ENCODE data around the gene RNASE11.
"Not testable (repeated sequence)": the region's sequence is repeated elsewhere in the genome, so short reads cannot be mapped to it uniquely, and the experiment has no call there.

RNASE11 gene

GRCh38 chr14:20578325-20578724, 9.5 kb downstream of the RNASE11 start:
- no peak for DNase-seq

DNA sequence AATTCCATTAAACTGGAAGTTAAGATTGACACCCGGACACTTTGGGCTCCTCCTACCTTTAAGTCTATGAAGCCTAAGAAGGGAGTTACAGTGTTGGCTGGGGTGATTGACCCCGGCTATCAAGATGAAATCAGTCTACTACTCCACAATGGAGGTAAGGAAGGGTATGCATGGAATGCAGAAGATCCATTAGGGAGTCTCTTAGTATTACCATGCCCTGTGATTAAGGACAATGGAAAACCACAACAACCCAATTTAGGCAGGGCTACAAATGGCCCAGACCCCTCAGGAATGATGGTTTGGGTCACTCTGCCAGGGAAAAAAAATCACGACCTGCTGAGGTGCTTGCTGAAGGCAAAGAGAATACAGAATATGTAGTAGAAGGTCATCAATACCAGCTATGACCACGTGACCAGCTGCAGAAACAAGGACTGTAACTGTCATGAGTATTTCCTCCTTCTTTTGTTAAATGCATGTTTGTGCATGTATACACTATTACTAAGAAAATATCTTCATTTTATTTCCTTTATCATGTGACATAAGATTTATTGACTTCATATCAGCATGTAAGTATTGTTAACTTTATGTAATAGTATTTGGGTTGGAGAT, 15.3 kb downstream of the RNASE11 start:
- DNase-seq: not testable (repeated sequence)

- DNase-seq: peak; percentile 95
These were observed 17.1 kb downstream of the RNASE11 start for GRCh38 chr14:20570720-20571119.

DNA sequence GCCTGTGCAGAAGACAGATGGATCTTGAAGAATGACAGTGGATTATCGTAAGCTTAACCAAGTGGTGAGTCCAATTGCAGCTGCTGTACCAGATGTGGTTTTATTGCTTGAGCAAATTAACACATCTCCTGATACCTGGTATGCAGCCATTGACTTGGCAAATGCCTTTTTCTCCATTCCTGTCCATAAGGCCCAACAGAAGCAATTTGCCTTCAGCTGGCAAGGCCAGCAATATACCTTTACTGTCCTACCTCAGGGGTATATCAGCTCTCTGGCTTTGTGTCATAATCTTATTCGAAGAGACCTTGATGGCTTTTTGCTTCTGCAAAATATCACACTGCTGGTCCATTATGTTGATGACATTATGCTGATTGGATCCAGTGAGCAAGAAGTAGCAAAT, 17.9 kb downstream of the RNASE11 start:
- DNase-seq: not testable (repeated sequence)

DNA sequence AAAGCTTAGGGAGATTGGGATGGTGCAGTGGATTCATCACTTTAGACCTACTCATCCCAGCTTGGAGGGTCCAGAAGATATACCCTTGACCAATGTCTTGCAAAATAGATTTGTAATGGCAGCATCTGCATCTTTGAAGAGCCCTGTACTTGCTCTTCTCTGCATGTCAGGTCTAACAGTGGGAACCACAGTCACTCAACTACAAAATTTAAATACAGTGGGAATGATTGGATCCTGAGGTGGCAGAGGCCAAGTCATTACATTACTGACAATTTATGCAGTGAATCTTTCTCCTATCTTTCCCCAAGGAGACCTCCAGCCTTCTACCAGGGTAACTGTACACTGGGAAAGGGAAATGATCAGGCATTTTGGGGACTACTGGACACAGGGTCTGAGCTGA, 18.7 kb downstream of the RNASE11 start:
- DNase-seq: no peak

- DNase-seq: no peak
These were observed 19.4 kb downstream of the RNASE11 start for GRCh38 chr14:20568393-20568792.

DNA sequence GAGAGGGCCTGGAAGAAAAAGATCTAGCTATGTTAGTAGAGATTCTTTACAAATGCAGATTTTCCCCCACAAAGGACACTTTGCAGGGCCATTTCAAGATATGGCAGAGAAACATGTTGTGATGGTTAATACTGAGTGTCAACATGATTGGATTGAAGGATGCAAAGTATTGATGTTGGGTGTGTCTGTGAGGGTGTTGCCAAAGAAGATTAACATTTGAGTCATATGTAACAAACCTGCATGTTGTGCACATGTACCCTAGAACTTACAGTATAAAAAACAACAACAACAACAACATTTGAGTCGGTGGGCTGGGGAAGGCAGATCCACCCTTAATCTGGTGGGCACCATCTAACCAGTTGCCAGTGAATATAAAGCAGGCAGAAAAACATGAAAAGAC, 20.6 kb downstream of the RNASE11 start:
- DNase-seq: not testable (repeated sequence)

DNA sequence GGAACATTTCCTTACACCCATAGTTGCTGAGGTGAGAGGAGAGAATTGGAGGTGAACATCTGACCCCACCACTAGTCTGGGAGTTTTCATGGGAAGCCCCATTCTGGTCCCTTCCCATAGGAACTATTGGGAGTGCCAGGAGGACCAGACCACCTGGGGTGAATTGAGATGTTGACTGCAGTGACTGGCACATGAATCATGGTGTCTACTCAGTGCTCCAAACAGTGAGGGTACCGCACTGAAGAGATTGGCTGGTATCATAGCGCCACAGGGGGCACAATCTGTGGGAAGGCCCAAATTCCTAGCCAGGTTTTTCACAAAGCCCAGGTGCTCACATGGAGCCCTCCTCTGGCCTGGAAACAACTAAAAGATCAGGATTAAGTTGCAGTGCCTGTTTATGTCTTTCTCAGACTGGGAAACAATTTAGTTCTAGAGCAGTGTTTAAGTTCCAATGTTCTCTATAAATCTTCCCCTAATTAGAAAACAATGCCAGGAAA, 23.3 kb downstream of the RNASE11 start:
- DNase-seq: no peak

DNA sequence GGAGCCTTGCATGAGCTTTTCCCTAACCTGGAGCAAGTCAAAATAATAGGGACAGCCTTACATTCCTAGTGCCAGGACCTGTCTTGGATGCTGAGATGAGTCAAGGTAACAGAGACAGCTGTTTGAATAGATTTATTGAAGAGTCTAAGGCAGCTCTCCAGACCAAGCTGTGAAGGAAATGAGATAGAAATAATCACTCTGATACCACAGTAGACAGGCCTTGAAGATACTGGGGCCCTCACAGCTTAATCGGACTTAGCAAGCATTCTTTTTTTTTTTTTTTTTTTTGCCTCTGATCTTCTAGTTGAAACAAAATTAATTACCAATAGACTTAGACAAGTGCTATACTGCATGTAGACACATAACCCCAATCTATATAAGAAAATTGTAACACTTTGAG, 23.8 kb downstream of the RNASE11 start:
- DNase-seq: no peak

DNA sequence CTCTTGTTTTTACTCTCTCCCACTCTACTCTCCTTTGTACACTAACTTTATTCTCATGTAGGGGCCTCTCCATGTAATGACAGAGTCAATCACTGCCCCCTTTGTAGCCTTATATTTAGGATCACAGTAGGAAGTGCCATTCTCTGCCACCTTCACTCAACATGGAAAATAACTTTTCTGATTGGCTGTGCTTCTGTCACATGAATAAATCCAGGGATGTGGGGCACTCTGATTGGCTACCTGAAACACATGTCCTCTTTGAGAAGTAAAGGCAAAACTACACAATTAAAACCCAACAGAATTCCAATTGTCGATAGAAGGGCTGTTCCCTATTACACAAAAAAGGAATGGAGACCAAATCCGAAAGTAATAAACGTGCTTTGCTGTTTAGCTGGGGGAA, 26.8 kb downstream of the RNASE11 start, which contains the start of gene RNASE9:
Gene RNASE9, minus strand, starts transcription at position 87 of the 400 bp plus-strand sequence.
- DNase-seq: no peak

DNA sequence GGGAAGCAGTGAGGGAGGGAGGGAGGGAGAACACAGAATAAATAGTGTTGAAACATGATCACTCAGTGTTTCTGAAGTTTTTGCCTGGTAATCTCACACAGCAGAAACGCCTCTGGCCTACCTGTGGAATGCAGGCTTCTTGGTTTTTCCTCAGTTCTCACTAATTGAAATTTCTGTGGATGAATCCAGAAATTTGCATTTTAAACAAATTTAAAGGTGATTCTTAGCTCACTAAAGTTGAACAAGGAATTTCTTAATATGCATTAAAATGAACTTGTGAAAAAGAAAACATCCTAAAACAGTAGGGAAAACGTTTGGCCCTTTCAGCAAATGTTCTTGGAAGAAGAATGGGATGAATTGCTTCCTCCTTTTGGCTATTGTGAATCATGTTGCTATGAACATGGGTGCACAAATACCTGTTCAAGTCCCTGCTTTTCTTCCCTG, 28.3 kb downstream of the RNASE11 start:
- no peak for DNase-seq

GRCh38 chr14:20557212-20557542, 30.6 kb downstream of the RNASE11 start:
- no peak for DNase-seq

DNA sequence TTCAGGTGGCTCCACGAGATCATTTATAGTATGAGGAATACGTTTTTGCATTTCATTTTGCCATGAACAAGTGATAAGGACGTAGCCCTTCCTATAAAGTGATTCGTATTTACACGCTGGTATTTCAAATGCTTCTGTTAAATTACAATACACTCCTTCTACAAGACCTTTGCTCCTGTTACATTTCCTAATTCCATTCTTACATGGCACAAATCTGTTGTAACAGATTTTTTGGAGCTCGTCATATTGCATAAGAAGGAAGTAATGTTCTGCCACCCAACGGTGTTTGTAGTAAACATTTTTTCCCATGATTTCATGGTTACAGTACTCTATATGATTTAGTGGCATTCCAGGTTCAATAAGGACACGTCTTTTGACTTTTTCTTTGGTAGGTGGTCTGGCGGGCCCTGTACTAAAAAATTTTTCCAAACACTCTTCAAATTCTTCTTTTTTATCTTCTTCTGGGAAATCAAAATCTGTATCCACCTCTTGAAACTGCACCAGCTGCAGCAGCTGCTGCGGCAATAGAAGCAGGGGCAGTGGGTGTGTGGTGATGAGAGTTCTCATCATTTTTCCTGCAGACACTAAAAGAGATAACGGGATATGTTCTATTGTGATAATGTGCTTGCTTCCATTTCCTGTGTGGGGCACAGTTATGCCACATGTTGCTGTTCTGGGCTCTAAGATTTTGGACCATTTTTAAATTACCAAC, 31.1 kb downstream of the RNASE11 start:
- peak; percentile 36 for DNase-seq

GRCh38 chr14:20555845-20556244, 32.0 kb downstream of the RNASE11 start:
- no peak for DNase-seq

DNA sequence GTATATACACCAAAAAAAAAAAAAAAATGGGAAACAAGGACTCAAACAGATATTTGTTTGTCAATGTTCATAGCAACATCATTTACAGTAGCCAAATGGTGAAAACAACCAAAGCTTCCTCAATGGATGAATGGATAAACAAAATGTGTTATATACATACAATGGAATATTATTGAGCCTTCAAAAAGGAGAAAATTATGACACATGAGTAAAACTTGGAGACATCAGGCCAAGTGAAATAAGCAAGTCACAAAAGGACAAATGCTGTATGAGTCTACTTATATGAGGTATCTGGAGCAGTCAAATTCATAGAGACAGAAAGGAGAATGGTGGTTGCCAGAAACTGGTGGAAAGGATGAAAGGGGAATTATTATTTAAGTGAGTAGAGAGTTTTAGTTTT, 34.8 kb downstream of the RNASE11 start:
- no peak for DNase-seq

- no peak for DNase-seq
These were observed 36.2 kb downstream of the RNASE11 start for GRCh38 chr14:20551606-20552005.

DNA sequence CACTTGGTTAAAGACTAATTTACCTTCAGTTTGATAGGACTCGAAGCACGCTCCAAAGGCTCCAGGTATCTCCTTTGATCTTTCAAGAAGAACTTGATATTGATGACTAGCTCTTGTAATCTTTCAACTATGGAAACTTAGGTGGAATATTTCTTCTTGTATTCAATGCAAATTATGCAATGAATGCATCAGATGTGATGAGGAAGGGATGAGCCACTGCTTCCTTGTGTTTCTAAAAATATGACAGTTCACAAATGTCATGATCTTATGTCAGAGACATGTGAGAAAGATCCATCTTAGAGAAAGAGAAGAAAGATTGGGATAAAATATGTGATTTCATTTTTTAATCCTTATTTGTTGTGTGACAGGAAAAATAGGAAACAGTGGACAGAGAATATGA, 36.9 kb downstream of the RNASE11 start:
- peak; percentile 6 for DNase-seq

- DNase-seq: no peak
These were observed 39.2 kb downstream of the RNASE11 start for GRCh38 chr14:20548414-20549158.

DNA sequence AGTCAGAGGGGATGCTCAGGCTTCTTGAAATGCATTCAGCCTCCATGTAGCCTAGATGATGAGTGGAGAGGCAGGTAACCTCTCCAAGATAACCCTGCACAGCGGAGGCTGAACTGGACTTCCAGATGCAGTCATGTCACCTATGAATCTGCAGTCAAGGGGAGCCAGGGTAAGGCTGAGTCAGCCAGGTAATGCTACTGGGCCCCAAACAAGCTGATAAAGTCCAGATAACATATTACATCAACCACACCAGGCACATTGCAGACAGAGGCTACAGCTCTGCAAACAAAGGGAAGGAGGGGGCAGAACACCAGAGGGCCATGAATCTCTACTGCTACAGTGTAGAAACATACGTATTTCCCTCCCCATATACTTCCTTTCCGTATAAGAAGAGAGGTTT, 40.9 kb downstream of the RNASE11 start:
- no peak for DNase-seq

DNA sequence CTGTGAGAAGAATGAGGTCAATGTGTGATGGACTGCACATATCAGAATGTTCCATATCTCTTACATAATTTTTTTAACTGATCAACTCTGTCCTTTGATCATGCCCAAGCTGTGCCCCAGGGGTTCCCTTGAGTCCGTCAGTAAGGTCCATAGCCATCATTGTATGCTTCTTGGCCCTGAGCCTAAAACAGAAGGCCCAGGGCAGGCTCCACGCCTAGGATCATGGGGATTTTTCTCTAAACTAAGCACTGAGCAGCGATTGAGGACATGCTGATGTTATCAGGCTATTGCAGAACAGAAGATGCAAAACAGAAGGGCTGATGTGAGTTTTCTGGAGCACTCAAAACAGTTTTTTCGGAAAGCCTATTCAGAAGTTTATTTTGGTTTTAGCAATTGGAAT, 47.9 kb downstream of the RNASE11 start:
- DNase-seq: no peak
